DND-41 (cell line): ENCODE results near the gene LIAS.

Experiments used
- CTCF ChIP-seq: IDR thresholded peaks from 2 replicates; pipeline ENCODE4 v1.5.1; 2012; ENCODE audit warnings: borderline replicate concordance, low read length, moderate library complexity, mild to moderate bottlenecking; ENCODE audit not compliant: poor library complexity, severe bottlenecking; ENCODE audit errors: extremely low read depth
- EZH2 ChIP-seq: IDR thresholded peaks from 3 replicates; pipeline ENCODE4 v1.6.1; 2012; ENCODE audit warnings: borderline replicate concordance, low read depth, mild to moderate bottlenecking, moderate library complexity, low read length, inconsistent platforms; ENCODE audit not compliant: severe bottlenecking

- TF ChIP-seq EZH2 (no peak), CTCF (no peak)
Observed at GRCh38 chr4:39458505-39459300, at the start of gene LIAS, which contains the start of gene RPL9.
